Nephron (organoid): ENCODE measurements around the gene GLIPR2.

ENCODE experiments used
- H3K27ac Mint-ChIP-seq, 3 experiments: 2 replicates each; pipeline ENCODE4 v1.8.0; 2020; ENCODE audit warnings: mixed read lengths in 3 of 3, mild to moderate bottlenecking in 2 of 3, moderate library complexity in 1 of 3
- H3K27me3 Mint-ChIP-seq: 2 replicates; pipeline ENCODE4 v1.8.0; 2021; ENCODE audit warnings: low read depth, mild to moderate bottlenecking, moderate library complexity, mixed read lengths
- H3K36me3 Mint-ChIP-seq: 2 replicates; pipeline ENCODE4 v1.8.0; 2020; ENCODE audit warnings: low read depth, mixed read lengths
- H3K4me1 Mint-ChIP-seq: 2 replicates; pipeline ENCODE4 v1.8.0; 2020; ENCODE audit warnings: mixed read lengths
- H3K4me3 Mint-ChIP-seq, 3 experiments: 2 replicates each; pipeline ENCODE4 v1.8.0; 2020; ENCODE audit warnings: mild to moderate bottlenecking in 3 of 3, mixed read lengths in 3 of 3, moderate library complexity in 2 of 3
- H3K9me3 Mint-ChIP-seq: 2 replicates; pipeline ENCODE4 v1.8.0; 2020; ENCODE audit warnings: mixed read lengths
- TF ChIP-seq, protein P1 (sequence below), 3 experiments: fragments of 200-600 bp; sonication (generic); IDR thresholded peaks; one replicate each; pipeline ENCODE4 v1.5.0; 2021; ENCODE audit warnings: antibody characterized with exemption in 3 of 3; ENCODE audit not compliant: unreplicated experiment in 3 of 3

GLIPR2 gene

DNA sequence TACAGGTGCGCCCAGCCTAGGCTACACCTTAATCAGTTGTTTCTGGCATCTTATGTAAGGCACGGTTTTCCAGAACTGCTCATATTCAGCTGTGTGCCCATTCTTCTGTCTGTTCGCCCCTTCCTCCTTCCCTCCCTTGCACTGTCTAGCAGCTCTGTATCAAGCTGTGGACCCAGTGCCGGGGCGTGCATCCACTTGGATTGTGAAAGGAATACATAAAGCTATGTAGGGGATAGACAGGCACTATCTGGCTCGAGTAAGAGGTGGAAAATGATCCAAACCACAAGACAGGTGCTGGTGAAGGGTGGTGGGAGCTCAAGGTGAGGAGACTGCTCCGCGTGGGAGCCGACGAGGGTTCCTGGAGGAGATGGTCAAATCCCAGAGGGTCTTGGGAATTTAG, 2.0 kb downstream of the GLIPR2 start:
- peaks cover 64% of the 10 kb centered on the region for H3K4me1 Mint-ChIP-seq
- H3K27ac Mint-ChIP-seq, result peak overlapping the region in 1 of 3 experiments; percentile 88
- H3K4me3 Mint-ChIP-seq, result peak overlapping the region; percentile 95 to 96 (median 96)
- peaks cover 42% of the 10 kb centered on the region for H3K27me3 Mint-ChIP-seq
- TF ChIP-seq, protein P1, sequence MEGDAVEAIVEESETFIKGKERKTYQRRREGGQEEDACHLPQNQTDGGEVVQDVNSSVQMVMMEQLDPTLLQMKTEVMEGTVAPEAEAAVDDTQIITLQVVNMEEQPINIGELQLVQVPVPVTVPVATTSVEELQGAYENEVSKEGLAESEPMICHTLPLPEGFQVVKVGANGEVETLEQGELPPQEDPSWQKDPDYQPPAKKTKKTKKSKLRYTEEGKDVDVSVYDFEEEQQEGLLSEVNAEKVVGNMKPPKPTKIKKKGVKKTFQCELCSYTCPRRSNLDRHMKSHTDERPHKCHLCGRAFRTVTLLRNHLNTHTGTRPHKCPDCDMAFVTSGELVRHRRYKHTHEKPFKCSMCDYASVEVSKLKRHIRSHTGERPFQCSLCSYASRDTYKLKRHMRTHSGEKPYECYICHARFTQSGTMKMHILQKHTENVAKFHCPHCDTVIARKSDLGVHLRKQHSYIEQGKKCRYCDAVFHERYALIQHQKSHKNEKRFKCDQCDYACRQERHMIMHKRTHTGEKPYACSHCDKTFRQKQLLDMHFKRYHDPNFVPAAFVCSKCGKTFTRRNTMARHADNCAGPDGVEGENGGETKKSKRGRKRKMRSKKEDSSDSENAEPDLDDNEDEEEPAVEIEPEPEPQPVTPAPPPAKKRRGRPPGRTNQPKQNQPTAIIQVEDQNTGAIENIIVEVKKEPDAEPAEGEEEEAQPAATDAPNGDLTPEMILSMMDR (IDR thresholded peaks at IDR 0.05; ENCODE audit: unreplicated experiment in 3 of 3), result no peak
- H3K36me3 Mint-ChIP-seq, result no peaks in the 10 kb centered on the region
- no peaks in the 10 kb centered on the region for H3K9me3 Mint-ChIP-seq

DNA sequence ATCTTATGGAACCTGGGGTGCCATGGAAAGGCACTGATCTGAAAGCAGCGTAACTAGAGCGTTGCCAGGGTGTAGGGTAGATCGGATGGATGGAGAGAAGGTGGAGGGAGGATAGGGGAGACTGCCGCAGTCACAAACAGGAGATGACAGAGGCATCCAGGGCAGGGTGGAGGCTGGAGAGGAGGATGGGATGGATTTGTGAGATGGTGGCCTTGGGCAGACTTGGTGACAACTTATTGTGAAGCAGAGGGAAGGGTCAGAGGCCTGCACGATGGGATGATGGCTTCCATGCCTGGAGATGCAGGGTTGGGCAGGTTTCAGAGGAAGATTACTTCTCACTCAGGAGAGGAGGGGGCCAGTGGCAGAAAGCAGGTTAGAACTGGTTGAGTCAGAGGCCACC, 2.4 kb downstream of the GLIPR2 start:
- peak overlapping the region in 2 of 3 experiments; percentile 8 to 88 for H3K27ac Mint-ChIP-seq
- TF ChIP-seq, protein P1 (IDR thresholded peaks at IDR 0.05; ENCODE audit: unreplicated experiment in 3 of 3), result no peak
- peak overlapping the region; percentile 8 to 96 (median 95) for H3K4me3 Mint-ChIP-seq
- H3K4me1 Mint-ChIP-seq, result peaks cover 68% of the 10 kb centered on the region
- peaks cover 38% of the 10 kb centered on the region for H3K27me3 Mint-ChIP-seq
- H3K36me3 Mint-ChIP-seq, result no peaks in the 10 kb centered on the region
- no peaks in the 10 kb centered on the region for H3K9me3 Mint-ChIP-seq

DNA sequence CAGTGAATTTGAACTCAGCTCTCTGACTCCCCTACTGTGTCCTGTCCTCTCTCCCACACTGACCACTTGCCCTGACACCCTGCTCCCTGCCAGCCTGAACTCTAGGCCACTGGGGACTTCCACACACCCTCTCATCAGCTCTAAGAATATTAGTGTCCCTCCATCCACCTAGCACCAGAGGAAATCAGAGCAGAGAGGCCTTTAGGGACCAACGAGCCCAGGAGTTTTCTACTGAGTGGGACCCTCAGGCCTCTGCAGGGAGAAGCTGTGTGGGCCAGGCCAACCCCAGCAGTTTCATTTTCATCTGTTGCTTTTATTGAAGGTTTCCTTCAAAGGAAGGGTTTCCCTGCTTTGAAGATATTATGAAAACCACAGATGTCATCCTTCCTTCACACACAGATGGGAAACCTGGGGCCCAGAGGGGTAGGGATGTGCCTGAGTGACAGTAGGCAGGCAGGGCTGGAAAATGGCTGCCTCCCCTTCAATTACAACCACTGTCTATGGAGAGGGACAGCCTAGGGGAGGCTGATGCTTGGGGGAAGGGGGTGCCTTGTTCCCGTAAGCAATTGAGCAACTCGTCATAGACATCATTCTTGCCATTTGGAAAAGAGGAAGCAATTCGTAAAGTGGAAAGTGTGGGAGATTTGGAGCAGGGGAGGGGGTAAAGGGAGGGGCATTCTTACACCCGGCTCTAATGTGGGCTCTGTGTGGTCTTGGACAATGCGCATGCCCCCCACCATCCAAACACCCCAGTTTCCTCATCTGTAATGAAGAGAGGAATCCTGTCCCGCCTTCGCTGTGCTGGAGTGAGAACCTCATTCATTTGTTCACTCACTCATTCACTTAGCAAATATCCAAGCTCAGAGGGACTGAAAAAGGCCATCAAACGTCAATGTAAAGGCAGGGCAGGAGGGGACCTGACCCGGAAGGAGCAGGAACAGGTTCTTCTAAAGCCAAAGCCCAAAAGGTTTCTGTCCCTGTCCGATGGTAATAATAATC, 3.9 kb downstream of the GLIPR2 start:
- Mint-ChIP-seq H3K27me3 (peaks cover 25% of the 10 kb centered on the region), H3K4me1 (peaks cover 77% of the 10 kb centered on the region), H3K27ac (peak overlapping the region; percentile 10 to 93 (median 88)), H3K9me3 (peaks cover 2% of the 10 kb centered on the region), H3K36me3 (peaks cover 13% of the 10 kb centered on the region), H3K4me3 (peak overlapping the region in 2 of 3 experiments; percentile 63 to 95)
- TF ChIP-seq, protein P1 (IDR thresholded peaks at IDR 0.05; ENCODE audit: unreplicated experiment in 3 of 3), result no peak

DNA sequence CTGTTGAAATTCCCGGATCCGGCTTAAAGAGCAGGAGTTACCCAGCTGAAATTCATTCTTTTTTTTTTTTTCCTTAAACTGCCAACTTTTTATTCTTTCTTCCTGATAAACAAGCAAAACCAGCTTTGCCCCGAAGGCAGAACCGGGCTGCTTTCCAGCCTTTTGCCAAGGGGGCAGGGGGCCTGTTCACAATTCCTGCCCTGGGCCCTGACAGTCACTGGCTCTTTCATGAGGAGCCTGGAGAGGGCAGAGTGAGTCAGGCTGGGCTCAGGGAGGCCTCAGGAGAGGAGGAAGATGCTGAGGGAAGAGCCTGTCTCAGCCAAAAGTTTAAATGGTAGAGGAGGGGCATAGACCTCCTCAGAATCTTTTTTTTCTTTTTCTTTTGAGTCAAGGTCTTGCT, 4.8 kb downstream of the GLIPR2 start:
- H3K9me3 Mint-ChIP-seq, result peaks cover 6% of the 10 kb centered on the region
- peaks cover 22% of the 10 kb centered on the region for H3K36me3 Mint-ChIP-seq
- H3K27ac Mint-ChIP-seq, result peak overlapping the region in 2 of 3 experiments; percentile 88 to 93
- H3K4me3 Mint-ChIP-seq, result peak overlapping the region in 1 of 3 experiments; percentile 58
- TF ChIP-seq, protein P1 (IDR thresholded peaks at IDR 0.05; ENCODE audit: unreplicated experiment in 3 of 3), result peak in 2 of 3 experiments; percentile 38 to 39
- H3K27me3 Mint-ChIP-seq, result peaks cover 17% of the 10 kb centered on the region
- peaks cover 85% of the 10 kb centered on the region for H3K4me1 Mint-ChIP-seq

DNA sequence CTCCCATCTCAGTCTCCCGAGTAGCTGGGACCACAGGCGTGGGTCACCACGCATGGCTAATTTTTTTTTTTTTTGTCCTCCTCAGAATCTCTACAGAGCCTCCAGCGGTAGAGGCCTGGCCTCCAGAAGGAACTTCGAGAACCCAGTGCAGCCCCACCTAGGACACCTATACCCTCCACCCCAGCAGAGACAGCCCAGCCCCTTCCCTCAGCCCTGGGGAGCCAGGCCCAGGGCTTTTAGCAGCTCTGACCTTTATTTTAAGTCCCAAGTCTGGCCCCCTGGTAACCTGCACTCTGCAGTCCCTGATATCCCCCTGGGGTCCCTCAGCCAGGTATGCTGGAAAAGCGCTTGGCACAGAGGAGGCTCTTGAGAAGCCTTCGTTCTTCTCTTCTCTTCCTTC, 5.2 kb downstream of the GLIPR2 start:
- peaks cover 87% of the 10 kb centered on the region for H3K4me1 Mint-ChIP-seq
- peak overlapping the region; percentile 84 to 93 (median 88) for H3K27ac Mint-ChIP-seq
- TF ChIP-seq, protein P1 (IDR thresholded peaks at IDR 0.05; ENCODE audit: unreplicated experiment in 3 of 3), result no peak
- H3K4me3 Mint-ChIP-seq, result peak overlapping the region in 2 of 3 experiments; percentile 57 to 68
- peaks cover 8% of the 10 kb centered on the region for H3K9me3 Mint-ChIP-seq
- H3K36me3 Mint-ChIP-seq, result peaks cover 24% of the 10 kb centered on the region
- H3K27me3 Mint-ChIP-seq, result peaks cover 17% of the 10 kb centered on the region
